PC-3 (cell line): ENCODE measurements around the gene RTN4RL1.

Experiments
- EZH2 ChIP-seq: fragments of 300-600 bp; sonication (generic); IDR thresholded peaks from one replicate; pipeline ENCODE4 v1.6.1; 2017; ENCODE audit warnings: antibody characterized with exemption, mild to moderate bottlenecking, low read length; ENCODE audit not compliant: unreplicated experiment
- EZH2phosphoT487 ChIP-seq: fragments of 300-600 bp; sonication (generic); IDR thresholded peaks from 2 replicates; pipeline ENCODE4 v1.6.1; 2018; ENCODE audit warnings: mild to moderate bottlenecking, antibody characterized with exemption, low read length, borderline replicate concordance
- TF ChIP-seq, protein P1 (sequence below): fragments of 300-600 bp; sonication (generic); conservative IDR thresholded peaks from 2 replicates; pipeline ENCODE4 v1.5.1; 2017; ENCODE audit warnings: antibody characterized with exemption, low read depth, mild to moderate bottlenecking, low read length

DNA sequence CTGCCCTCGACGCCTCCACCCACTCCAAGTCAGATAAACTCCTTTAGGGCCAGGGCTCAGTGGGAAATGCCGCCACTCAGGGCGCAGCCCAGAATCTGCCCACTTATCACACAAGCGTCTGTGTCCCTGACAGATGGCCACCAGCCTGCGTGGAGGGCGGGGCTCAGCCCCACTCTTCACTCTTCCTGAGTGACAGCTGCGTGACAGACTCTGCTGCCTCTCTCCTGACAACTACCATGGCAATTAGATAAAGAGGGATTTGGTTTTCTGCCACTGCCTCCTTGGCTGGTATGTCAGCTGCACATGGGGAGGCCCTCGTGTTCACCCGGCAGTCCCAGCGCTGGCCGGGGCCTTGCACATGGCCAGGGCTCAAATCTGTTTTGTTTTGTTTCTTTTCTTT is 96.2 kb downstream of the RTN4RL1 start:
- TF ChIP-seq, protein P1, sequence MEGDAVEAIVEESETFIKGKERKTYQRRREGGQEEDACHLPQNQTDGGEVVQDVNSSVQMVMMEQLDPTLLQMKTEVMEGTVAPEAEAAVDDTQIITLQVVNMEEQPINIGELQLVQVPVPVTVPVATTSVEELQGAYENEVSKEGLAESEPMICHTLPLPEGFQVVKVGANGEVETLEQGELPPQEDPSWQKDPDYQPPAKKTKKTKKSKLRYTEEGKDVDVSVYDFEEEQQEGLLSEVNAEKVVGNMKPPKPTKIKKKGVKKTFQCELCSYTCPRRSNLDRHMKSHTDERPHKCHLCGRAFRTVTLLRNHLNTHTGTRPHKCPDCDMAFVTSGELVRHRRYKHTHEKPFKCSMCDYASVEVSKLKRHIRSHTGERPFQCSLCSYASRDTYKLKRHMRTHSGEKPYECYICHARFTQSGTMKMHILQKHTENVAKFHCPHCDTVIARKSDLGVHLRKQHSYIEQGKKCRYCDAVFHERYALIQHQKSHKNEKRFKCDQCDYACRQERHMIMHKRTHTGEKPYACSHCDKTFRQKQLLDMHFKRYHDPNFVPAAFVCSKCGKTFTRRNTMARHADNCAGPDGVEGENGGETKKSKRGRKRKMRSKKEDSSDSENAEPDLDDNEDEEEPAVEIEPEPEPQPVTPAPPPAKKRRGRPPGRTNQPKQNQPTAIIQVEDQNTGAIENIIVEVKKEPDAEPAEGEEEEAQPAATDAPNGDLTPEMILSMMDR, result no peak
- TF ChIP-seq EZH2phosphoT487 (no peak), EZH2 (no peak)
